ENCODE data around the gene KSR1. TPM values are rescaled to one million over a fixed set of nuclear protein-coding genes. Genes with fewer than 3 reads are reported as not detected.

Gene KSR1
- total and polyA plus RNA-seq, 2 experiments from 2014 or later, result 7.8 to 53.2 TPM

DNA sequence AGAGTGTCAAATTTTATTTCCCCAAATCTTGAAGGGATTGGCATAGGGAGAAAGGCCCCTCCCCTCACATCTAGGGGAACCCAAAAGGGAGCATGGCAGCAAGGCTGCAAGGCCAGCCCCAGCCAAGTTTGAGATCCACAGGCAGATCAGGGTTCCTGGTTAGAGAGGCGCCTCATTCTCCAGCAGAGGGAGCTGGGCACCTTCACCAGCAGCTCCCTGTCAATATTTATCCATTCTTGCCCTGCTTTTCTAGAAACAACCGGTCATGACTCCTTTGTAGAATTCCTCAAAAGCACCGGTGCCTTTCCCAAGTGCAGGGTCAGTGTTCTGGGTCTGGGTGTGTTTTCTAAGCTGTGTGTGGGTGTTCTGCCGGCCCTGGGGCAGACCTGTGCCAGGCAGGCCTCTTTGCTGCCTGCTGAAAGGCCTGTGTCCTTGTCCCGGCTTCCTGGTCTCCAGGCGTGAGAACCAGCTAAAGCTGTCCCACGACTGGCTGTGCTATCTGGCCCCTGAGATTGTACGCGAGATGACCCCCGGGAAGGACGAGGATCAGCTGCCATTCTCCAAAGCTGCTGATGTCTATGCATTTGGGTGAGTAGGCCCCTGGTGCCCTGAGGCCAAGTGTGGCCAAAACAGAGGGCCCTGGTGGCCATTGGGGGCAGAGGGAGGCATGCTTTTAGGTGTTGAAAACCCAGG lies 153.5 kb downstream of the KSR1 start:
- peaks cover 46% of the 10 kb centered on the region for H3K36me3 Mint-ChIP-seq (ENCODE audit: low read depth)
- Histone ChIP-seq H2AFZ (no peak overlapping the region), H4K20me1 (replicated peaks; ENCODE audit: insufficient read depth) (peaks cover 4% of the 10 kb centered on the region), H3K27ac (ENCODE audit: low read depth) (no peak overlapping the region), H3K4me2 (no peak overlapping the region), H3K4me3 (no peak overlapping the region), H3F3A (replicated peaks; ENCODE audit: low read depth) (no peaks in the 10 kb centered on the region), H3K79me2 (replicated peaks; ENCODE audit: insufficient read depth) (no peaks in the 10 kb centered on the region), H3K27me3 (ENCODE audit: insufficient read depth) (no peaks in the 10 kb centered on the region), H3K9me2 (ENCODE audit: insufficient read depth) (no peaks in the 10 kb centered on the region), H3K4me1 (ENCODE audit: insufficient read depth) (no peaks in the 10 kb centered on the region), H3K36me3 (ENCODE audit: insufficient read depth) (peaks cover 20% of the 10 kb centered on the region)
- TF ChIP-seq EZH2 (IDR thresholded peaks at IDR 0.05; ENCODE audit: low read depth, unreplicated experiment), result no peak
- TF ChIP-seq, protein P1, sequence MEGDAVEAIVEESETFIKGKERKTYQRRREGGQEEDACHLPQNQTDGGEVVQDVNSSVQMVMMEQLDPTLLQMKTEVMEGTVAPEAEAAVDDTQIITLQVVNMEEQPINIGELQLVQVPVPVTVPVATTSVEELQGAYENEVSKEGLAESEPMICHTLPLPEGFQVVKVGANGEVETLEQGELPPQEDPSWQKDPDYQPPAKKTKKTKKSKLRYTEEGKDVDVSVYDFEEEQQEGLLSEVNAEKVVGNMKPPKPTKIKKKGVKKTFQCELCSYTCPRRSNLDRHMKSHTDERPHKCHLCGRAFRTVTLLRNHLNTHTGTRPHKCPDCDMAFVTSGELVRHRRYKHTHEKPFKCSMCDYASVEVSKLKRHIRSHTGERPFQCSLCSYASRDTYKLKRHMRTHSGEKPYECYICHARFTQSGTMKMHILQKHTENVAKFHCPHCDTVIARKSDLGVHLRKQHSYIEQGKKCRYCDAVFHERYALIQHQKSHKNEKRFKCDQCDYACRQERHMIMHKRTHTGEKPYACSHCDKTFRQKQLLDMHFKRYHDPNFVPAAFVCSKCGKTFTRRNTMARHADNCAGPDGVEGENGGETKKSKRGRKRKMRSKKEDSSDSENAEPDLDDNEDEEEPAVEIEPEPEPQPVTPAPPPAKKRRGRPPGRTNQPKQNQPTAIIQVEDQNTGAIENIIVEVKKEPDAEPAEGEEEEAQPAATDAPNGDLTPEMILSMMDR (conservative IDR thresholded peaks at IDR 0.05; ENCODE audit: low read depth in 2 of 2), result peak; percentile 50 to 58
- no peak overlapping the region for H3K4me3 Mint-ChIP-seq
- peak overlapping the region; percentile 77; the same call in 1 of the 2 replicates for H3K27ac Mint-ChIP-seq
- peak; percentile 63 for DNase-seq (ENCODE audit: low spot score)
- H3K4me1 Mint-ChIP-seq, result no peaks in the 10 kb centered on the region
- ATAC-seq, result peak; percentile 93
- H3K9me3 Mint-ChIP-seq, result no peaks in the 10 kb centered on the region; the same call in 1 of the 3 replicates
- peaks cover 2% of the 10 kb centered on the region for H3K27me3 Mint-ChIP-seq (ENCODE audit: insufficient read depth, low read depth, poor library complexity)

DNA sequence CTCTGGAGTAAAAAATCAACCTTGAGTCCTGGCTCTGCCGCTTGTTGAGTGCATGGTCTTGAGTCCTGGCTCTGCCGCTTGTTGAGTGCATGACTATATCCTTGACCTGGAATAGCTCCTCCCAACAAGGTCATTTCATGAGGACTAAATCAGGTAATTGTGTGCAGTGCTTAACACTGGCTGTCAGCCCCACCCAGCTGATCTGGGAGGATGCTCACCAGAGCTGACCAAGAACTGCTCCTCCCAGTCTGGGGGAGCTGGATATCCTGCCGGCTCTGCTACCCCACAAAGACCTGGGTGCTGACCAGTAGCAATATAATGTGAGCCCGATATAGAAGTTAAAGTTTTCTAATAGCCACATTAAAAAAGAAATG lies 154.0 kb downstream of the KSR1 start:
- no peaks in the 10 kb centered on the region for H3K79me2 ChIP-seq (replicated peaks; ENCODE audit: insufficient read depth)
- Mint-ChIP-seq H3K27ac (no peak overlapping the region), H3K4me1 (no peaks in the 10 kb centered on the region), H3K27me3 (ENCODE audit: insufficient read depth, low read depth, poor library complexity) (peaks cover 2% of the 10 kb centered on the region), H3K9me3 (no peaks in the 10 kb centered on the region; the same call in 1 of the 3 replicates), H3K36me3 (ENCODE audit: low read depth) (peaks cover 48% of the 10 kb centered on the region), H3K4me3 (no peak overlapping the region)
- H2AFZ ChIP-seq, result no peak overlapping the region
- H3K4me1 ChIP-seq (ENCODE audit: insufficient read depth), result no peaks in the 10 kb centered on the region
- no peaks in the 10 kb centered on the region for H3K27me3 ChIP-seq (ENCODE audit: insufficient read depth)
- H3K4me2 ChIP-seq, result no peak overlapping the region
- H3K4me3 ChIP-seq, result no peak overlapping the region
- DNase-seq (ENCODE audit: low spot score) (no peak), ATAC-seq (no peak)
- no peaks in the 10 kb centered on the region for H3K9me2 ChIP-seq (ENCODE audit: insufficient read depth)
- TF ChIP-seq, protein P2, sequence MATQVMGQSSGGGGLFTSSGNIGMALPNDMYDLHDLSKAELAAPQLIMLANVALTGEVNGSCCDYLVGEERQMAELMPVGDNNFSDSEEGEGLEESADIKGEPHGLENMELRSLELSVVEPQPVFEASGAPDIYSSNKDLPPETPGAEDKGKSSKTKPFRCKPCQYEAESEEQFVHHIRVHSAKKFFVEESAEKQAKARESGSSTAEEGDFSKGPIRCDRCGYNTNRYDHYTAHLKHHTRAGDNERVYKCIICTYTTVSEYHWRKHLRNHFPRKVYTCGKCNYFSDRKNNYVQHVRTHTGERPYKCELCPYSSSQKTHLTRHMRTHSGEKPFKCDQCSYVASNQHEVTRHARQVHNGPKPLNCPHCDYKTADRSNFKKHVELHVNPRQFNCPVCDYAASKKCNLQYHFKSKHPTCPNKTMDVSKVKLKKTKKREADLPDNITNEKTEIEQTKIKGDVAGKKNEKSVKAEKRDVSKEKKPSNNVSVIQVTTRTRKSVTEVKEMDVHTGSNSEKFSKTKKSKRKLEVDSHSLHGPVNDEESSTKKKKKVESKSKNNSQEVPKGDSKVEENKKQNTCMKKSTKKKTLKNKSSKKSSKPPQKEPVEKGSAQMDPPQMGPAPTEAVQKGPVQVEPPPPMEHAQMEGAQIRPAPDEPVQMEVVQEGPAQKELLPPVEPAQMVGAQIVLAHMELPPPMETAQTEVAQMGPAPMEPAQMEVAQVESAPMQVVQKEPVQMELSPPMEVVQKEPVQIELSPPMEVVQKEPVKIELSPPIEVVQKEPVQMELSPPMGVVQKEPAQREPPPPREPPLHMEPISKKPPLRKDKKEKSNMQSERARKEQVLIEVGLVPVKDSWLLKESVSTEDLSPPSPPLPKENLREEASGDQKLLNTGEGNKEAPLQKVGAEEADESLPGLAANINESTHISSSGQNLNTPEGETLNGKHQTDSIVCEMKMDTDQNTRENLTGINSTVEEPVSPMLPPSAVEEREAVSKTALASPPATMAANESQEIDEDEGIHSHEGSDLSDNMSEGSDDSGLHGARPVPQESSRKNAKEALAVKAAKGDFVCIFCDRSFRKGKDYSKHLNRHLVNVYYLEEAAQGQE (IDR thresholded peaks at IDR 0.05; ENCODE audit: unreplicated experiment), result no peak
- TF ChIP-seq, protein P3, sequence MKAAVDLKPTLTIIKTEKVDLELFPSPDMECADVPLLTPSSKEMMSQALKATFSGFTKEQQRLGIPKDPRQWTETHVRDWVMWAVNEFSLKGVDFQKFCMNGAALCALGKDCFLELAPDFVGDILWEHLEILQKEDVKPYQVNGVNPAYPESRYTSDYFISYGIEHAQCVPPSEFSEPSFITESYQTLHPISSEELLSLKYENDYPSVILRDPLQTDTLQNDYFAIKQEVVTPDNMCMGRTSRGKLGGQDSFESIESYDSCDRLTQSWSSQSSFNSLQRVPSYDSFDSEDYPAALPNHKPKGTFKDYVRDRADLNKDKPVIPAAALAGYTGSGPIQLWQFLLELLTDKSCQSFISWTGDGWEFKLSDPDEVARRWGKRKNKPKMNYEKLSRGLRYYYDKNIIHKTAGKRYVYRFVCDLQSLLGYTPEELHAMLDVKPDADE (IDR thresholded peaks at IDR 0.05), result no peak
- TF ChIP-seq NANOG (IDR thresholded peaks at IDR 0.05; ENCODE audit: borderline replicate concordance) (no peak), CREB1 (CRISPR knock-in tag; IDR thresholded peaks at IDR 0.05; ENCODE audit: low read depth) (no peak), POLR2AphosphoS5 (IDR thresholded peaks at IDR 0.05; ENCODE audit: low read depth) (no peak)
- TF ChIP-seq, protein P4, sequence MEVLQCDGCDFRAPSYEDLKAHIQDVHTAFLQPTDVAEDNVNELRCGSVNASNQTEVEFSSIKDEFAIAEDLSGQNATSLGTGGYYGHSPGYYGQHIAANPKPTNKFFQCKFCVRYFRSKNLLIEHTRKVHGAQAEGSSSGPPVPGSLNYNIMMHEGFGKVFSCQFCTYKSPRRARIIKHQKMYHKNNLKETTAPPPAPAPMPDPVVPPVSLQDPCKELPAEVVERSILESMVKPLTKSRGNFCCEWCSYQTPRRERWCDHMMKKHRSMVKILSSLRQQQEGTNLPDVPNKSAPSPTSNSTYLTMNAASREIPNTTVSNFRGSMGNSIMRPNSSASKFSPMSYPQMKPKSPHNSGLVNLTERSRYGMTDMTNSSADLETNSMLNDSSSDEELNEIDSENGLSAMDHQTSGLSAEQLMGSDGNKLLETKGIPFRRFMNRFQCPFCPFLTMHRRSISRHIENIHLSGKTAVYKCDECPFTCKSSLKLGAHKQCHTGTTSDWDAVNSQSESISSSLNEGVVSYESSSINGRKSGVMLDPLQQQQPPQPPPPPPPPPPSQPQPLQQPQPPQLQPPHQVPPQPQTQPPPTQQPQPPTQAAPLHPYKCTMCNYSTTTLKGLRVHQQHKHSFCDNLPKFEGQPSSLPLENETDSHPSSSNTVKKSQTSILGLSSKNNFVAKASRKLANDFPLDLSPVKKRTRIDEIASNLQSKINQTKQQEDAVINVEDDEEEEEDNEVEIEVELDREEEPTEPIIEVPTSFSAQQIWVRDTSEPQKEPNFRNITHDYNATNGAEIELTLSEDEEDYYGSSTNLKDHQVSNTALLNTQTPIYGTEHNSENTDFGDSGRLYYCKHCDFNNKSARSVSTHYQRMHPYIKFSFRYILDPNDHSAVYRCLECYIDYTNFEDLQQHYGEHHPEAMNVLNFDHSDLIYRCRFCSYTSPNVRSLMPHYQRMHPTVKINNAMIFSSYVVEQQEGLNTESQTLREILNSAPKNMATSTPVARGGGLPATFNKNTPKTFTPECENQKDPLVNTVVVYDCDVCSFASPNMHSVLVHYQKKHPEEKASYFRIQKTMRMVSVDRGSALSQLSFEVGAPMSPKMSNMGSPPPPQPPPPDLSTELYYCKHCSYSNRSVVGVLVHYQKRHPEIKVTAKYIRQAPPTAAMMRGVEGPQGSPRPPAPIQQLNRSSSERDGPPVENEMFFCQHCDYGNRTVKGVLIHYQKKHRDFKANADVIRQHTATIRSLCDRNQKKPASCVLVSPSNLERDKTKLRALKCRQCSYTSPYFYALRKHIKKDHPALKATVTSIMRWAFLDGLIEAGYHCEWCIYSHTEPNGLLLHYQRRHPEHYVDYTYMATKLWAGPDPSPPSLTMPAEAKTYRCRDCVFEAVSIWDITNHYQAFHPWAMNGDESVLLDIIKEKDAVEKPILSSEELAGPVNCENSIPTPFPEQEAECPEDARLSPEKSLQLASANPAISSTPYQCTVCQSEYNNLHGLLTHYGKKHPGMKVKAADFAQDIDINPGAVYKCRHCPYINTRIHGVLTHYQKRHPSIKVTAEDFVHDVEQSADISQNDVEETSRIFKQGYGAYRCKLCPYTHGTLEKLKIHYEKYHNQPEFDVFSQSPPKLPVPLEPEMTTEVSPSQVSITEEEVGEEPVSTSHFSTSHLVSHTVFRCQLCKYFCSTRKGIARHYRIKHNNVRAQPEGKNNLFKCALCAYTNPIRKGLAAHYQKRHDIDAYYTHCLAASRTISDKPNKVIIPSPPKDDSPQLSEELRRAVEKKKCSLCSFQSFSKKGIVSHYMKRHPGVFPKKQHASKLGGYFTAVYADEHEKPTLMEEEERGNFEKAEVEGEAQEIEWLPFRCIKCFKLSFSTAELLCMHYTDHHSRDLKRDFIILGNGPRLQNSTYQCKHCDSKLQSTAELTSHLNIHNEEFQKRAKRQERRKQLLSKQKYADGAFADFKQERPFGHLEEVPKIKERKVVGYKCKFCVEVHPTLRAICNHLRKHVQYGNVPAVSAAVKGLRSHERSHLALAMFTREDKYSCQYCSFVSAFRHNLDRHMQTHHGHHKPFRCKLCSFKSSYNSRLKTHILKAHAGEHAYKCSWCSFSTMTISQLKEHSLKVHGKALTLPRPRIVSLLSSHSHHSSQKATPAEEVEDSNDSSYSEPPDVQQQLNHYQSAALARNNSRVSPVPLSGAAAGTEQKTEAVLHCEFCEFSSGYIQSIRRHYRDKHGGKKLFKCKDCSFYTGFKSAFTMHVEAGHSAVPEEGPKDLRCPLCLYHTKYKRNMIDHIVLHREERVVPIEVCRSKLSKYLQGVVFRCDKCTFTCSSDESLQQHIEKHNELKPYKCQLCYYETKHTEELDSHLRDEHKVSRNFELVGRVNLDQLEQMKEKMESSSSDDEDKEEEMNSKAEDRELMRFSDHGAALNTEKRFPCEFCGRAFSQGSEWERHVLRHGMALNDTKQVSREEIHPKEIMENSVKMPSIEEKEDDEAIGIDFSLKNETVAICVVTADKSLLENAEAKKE (CRISPR knock-in tag; IDR thresholded peaks at IDR 0.05), result no peak
- H4K20me1 ChIP-seq (replicated peaks; ENCODE audit: insufficient read depth), result peaks cover 4% of the 10 kb centered on the region
- peaks cover 20% of the 10 kb centered on the region for H3K36me3 ChIP-seq (ENCODE audit: insufficient read depth)
- no peaks in the 10 kb centered on the region for H3F3A ChIP-seq (replicated peaks; ENCODE audit: low read depth)
- no peak overlapping the region for H3K27ac ChIP-seq (ENCODE audit: low read depth)
